Trophoblast cell (in vitro differentiated cells and primary cell): ENCODE data around the gene PPP2R2C.

Source experiments
- DNase-seq, 2 donors: peaks; one replicate each; pipeline ENCODE4 v3.0.0-alpha.2; 2016
- H2AFZ ChIP-seq: 2 replicates; pipeline ENCODE4 v1.6.1; 2013; ENCODE audit warnings: low read length, moderate library complexity, mild to moderate bottlenecking; ENCODE audit not compliant: insufficient read depth, poor library complexity
- H2AK5ac ChIP-seq: 2 replicates; pipeline ENCODE4 v1.6.1; 2013; ENCODE audit warnings: mild to moderate bottlenecking, low read length
- H2BK120ac ChIP-seq: 2 replicates; pipeline ENCODE4 v1.6.1; 2013; ENCODE audit warnings: low read length, mild to moderate bottlenecking, moderate library complexity; ENCODE audit not compliant: insufficient read depth, poor library complexity
- H2BK12ac ChIP-seq: 2 replicates; pipeline ENCODE4 v1.6.1; 2013; ENCODE audit warnings: mild to moderate bottlenecking, low read length, moderate library complexity
- H2BK5ac ChIP-seq: 2 replicates; pipeline ENCODE4 v1.6.1; 2013; ENCODE audit warnings: low read length, low read depth, moderate library complexity, mild to moderate bottlenecking; ENCODE audit not compliant: poor library complexity
- H3K14ac ChIP-seq: 2 replicates; pipeline ENCODE4 v1.6.1; 2013; ENCODE audit warnings: mild to moderate bottlenecking, low read length
- H3K18ac ChIP-seq: 2 replicates; pipeline ENCODE4 v1.6.1; 2013; ENCODE audit warnings: mild to moderate bottlenecking, low read length
- H3K23ac ChIP-seq: 2 replicates; pipeline ENCODE4 v1.6.1; 2013; ENCODE audit warnings: low read length
- H3K27ac ChIP-seq: 2 replicates; pipeline ENCODE4 v1.5.1; 2013; ENCODE audit warnings: low read depth, mild to moderate bottlenecking, inconsistent platforms, low read length, moderate library complexity
- H3K27me3 ChIP-seq: 2 replicates; pipeline ENCODE4 v1.6.1; 2013; ENCODE audit warnings: inconsistent platforms, mild to moderate bottlenecking, low read length, moderate library complexity; ENCODE audit not compliant: insufficient read depth
- H3K36me3 ChIP-seq, 2 experiments: 1 replicate in 1 of 2; 2 replicates in 1 of 2; pipeline ENCODE4 v1.6.1; 2013; ENCODE audit warnings: low read length in 2 of 2, mild to moderate bottlenecking in 2 of 2, moderate library complexity in 1 of 2; ENCODE audit not compliant: insufficient read depth in 2 of 2, control insufficient read depth in 1 of 2
- H3K4ac ChIP-seq: 2 replicates; pipeline ENCODE4 v1.6.1; 2013; ENCODE audit warnings: low read depth, mild to moderate bottlenecking, low read length, moderate library complexity
- H3K4me1 ChIP-seq, 2 experiments: 1 replicate in 1 of 2; 2 replicates in 1 of 2; pipeline ENCODE4 v1.6.1; 2013; ENCODE audit warnings: low read length in 2 of 2, mild to moderate bottlenecking in 2 of 2, moderate library complexity in 1 of 2; ENCODE audit not compliant: insufficient read depth in 2 of 2, control insufficient read depth in 1 of 2
- H3K4me2 ChIP-seq: 2 replicates; pipeline ENCODE4 v1.6.1; 2013; ENCODE audit warnings: inconsistent platforms, mild to moderate bottlenecking, low read length, moderate library complexity
- H3K4me3 ChIP-seq: 2 replicates; pipeline ENCODE4 v1.5.1; 2013; ENCODE audit warnings: mild to moderate bottlenecking, low read depth, low read length, inconsistent platforms
- H3K79me1 ChIP-seq: one replicate; pipeline ENCODE4 v1.6.1; 2013; ENCODE audit warnings: low read length
- H3K79me2 ChIP-seq: 2 replicates; pipeline ENCODE4 v1.6.1; 2013; ENCODE audit warnings: low read length, mild to moderate bottlenecking; ENCODE audit not compliant: control insufficient read depth, insufficient read depth, poor library complexity
- H3K9ac ChIP-seq: 2 replicates; pipeline ENCODE4 v1.6.1; 2013; ENCODE audit warnings: mild to moderate bottlenecking, low read length
- H3K9me3 ChIP-seq: 2 replicates; pipeline ENCODE4 v1.6.1; 2013; ENCODE audit warnings: low read depth, mild to moderate bottlenecking, control low read depth, inconsistent platforms, low read length; ENCODE audit not compliant: insufficient read depth
- H4K12ac ChIP-seq: 2 replicates; pipeline ENCODE4 v1.6.1; 2013; ENCODE audit warnings: low read depth, mild to moderate bottlenecking, low read length, moderate library complexity
- H4K8ac ChIP-seq: 2 replicates; pipeline ENCODE4 v1.6.1; 2013; ENCODE audit warnings: low read depth, mild to moderate bottlenecking, low read length, moderate library complexity
- H4K91ac ChIP-seq: one replicate; pipeline ENCODE4 v1.6.1; 2013; ENCODE audit warnings: low read depth, mild to moderate bottlenecking, low read length, moderate library complexity
- WGBS: extraction: QIAGEN DNeasy Blood & Tissue Kit; methylation state at CpG from one replicate; pipeline ENCODE4 v1.1.7; 2013; ENCODE audit warnings: missing lambda C conversion rate; ENCODE audit not compliant: insufficient read length, insufficient coverage; ENCODE audit errors: extremely low coverage; 5-methylcytosine and 5-hydroxymethylcytosine counted together

PPP2R2C gene

DNA sequence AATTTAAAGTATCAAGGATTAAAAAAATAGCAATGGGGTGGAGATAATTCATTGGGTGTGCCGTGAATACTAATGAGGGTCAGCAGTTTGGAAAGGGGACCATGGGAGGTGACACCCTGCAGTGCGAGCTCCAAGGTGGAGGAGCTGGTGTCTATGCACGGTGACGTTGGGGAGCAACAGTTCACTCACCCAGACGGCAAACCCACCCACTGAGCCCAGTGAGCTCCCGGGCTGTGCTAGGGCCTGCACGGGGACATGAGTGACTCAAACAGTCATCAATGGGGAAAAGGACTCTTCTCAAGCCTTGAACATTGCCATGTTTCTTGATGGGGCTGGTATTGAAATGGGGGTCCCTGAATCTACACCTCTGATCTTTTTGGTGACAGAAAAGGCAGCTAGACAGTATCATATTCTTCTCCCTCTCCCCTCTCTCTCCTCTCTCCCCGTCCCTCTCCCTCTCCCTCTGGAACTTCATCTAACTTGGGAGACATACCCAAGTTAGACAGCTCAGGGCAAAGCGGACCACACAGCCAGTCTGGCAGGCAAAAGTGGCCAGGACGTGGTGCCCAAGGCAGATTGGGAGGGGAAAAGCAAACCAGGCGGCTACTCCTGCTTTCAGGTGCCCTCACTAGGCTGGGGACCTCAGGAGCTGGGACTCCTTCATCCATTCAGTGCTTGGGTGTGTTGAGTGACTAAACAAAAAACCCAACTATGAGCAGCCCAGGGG, 26.3 kb upstream of the PPP2R2C start:
- no peak overlapping the region for H2BK5ac ChIP-seq
- H3K79me1 ChIP-seq, result no peaks in the 10 kb centered on the region
- no peak overlapping the region for H2BK12ac ChIP-seq
- no CpG with 5 or more reads among the region's 11 CpGs for WGBS
- peaks cover 2% of the 10 kb centered on the region for H3K27me3 ChIP-seq
- no peak overlapping the region for H2AK5ac ChIP-seq
- no peak overlapping the region for H3K4me2 ChIP-seq
- no peak overlapping the region for H2AFZ ChIP-seq
- H3K79me2 ChIP-seq, result no peaks in the 10 kb centered on the region
- H3K9ac ChIP-seq, result no peak overlapping the region
- no peak overlapping the region for H3K18ac ChIP-seq
- H3K23ac ChIP-seq, result no peak overlapping the region
- H3K27ac ChIP-seq, result no peak overlapping the region
- H4K12ac ChIP-seq, result no peak overlapping the region
- no peak overlapping the region for H3K4me3 ChIP-seq
- H2BK120ac ChIP-seq, result no peak overlapping the region
- no peaks in the 10 kb centered on the region for H3K36me3 ChIP-seq
- no peak for DNase-seq
- no peaks in the 10 kb centered on the region for H3K4me1 ChIP-seq
- peaks cover 9% of the 10 kb centered on the region for H3K9me3 ChIP-seq
- no peak overlapping the region for H4K8ac ChIP-seq
- H4K91ac ChIP-seq, result no peak overlapping the region
- H3K4ac ChIP-seq, result no peak overlapping the region
- no peak overlapping the region for H3K14ac ChIP-seq

DNA sequence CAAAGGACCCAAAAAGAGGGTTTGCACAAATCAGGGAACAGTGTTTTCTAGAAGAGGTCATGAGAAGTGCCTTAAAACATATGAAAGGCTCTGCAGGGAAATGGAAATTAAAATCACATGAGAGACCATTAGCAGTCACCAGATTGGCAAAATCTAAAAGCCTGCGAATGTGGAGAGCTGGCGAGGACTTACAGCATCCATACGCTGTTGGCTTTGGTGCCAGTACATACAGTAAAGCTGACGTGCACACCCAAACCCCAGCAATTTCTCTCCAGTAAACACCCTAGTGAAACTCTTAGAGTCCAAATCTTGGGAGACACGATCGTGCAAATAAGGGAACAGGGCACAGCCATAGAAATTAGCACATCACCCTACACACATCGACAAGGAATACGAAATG, 25.4 kb upstream of the PPP2R2C start:
- Histone ChIP-seq H2BK5ac (no peak overlapping the region), H3K79me1 (no peaks in the 10 kb centered on the region), H3K36me3 (no peaks in the 10 kb centered on the region), H3K23ac (no peak overlapping the region), H2BK12ac (no peak overlapping the region), H2AK5ac (no peak overlapping the region), H2BK120ac (no peak overlapping the region), H4K8ac (no peak overlapping the region), H3K18ac (no peak overlapping the region), H4K91ac (no peak overlapping the region), H3K27me3 (no peaks in the 10 kb centered on the region), H3K9me3 (peaks cover 5% of the 10 kb centered on the region), H3K27ac (no peak overlapping the region), H3K4me2 (no peak overlapping the region), H3K4me3 (no peak overlapping the region), H3K14ac (no peak overlapping the region), H4K12ac (no peak overlapping the region), H2AFZ (no peak overlapping the region), H3K4ac (no peak overlapping the region), H3K79me2 (no peaks in the 10 kb centered on the region), H3K4me1 (no peaks in the 10 kb centered on the region), H3K9ac (no peak overlapping the region)
- WGBS, result no CpG with 5 or more reads among the region's 8 CpGs
- DNase-seq, result no peak

DNA sequence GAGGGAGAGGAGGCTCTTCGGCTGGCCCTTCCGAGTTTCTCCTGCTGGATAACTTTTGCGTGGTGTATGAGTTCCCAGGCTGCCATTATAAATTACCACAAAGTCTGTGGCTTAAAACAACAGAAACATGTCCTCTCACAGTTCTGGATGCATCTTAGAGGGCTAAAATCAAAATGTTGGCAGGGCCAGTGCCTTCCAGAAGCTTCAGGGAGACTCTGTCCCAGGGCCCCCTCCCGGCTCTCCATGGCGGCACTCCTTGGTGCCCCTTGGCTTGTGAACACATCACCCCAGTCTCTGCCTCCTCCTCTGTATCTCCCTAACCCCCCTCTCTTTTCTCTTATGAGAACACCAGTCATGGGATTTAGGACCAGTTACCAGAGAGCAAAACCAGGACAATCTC, 23.3 kb upstream of the PPP2R2C start:
- Histone ChIP-seq H2AK5ac (no peak overlapping the region), H3K79me1 (no peaks in the 10 kb centered on the region), H3K27me3 (no peaks in the 10 kb centered on the region), H2AFZ (no peak overlapping the region), H3K18ac (no peak overlapping the region), H3K79me2 (no peaks in the 10 kb centered on the region), H3K9me3 (peaks cover 6% of the 10 kb centered on the region), H2BK5ac (no peak overlapping the region), H3K27ac (no peak overlapping the region), H3K36me3 (no peaks in the 10 kb centered on the region), H3K4me2 (no peak overlapping the region), H4K91ac (no peak overlapping the region), H3K9ac (no peak overlapping the region), H3K23ac (no peak overlapping the region), H4K8ac (no peak overlapping the region), H3K4me3 (no peak overlapping the region), H3K4me1 (no peaks in the 10 kb centered on the region), H3K14ac (no peak overlapping the region), H4K12ac (no peak overlapping the region), H2BK12ac (no peak overlapping the region), H2BK120ac (no peak overlapping the region), H3K4ac (no peak overlapping the region)
- DNase-seq, result no peak
- no CpG with 5 or more reads among the region's 5 CpGs for WGBS

DNA sequence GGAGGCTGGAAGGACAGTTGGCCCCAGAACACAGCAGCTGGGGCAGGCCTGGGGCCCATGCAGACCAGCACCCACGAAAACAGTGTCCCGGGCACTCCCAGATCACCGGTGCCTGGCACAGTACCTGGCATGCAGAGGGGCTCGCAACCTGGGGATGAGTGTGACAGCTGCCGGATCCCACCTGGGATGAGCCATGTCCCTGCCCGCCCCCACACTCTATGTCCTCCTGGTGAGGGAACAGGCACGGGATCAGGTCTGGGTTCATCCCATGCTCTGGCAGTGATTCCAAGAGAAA, 22.8 kb upstream of the PPP2R2C start:
- Histone ChIP-seq H2AK5ac (no peak overlapping the region), H3K36me3 (no peaks in the 10 kb centered on the region), H3K79me1 (no peaks in the 10 kb centered on the region), H3K79me2 (no peaks in the 10 kb centered on the region), H3K14ac (no peak overlapping the region), H2BK120ac (no peak overlapping the region), H3K4me3 (no peak overlapping the region), H3K4ac (no peak overlapping the region), H4K12ac (no peak overlapping the region), H3K27ac (no peak overlapping the region), H4K8ac (no peak overlapping the region), H3K18ac (no peak overlapping the region), H2BK5ac (no peak overlapping the region), H3K27me3 (no peaks in the 10 kb centered on the region), H2BK12ac (no peak overlapping the region), H3K23ac (no peak overlapping the region), H3K4me1 (no peaks in the 10 kb centered on the region), H4K91ac (no peak overlapping the region), H2AFZ (no peak overlapping the region), H3K9me3 (peaks cover 6% of the 10 kb centered on the region), H3K4me2 (no peak overlapping the region), H3K9ac (no peak overlapping the region)
- no peak for DNase-seq
- WGBS, result no CpG with 5 or more reads among the region's 7 CpGs
